PFSK-1 (cell line): ENCODE results near the gene HDAC11.

Experiments
- POLR2AphosphoS5 ChIP-seq: IDR thresholded peaks from 2 replicates; pipeline ENCODE4 v1.6.1; 2012; ENCODE audit warnings: low read depth, mild to moderate bottlenecking, control low read depth, low read length, moderate library complexity
- REST ChIP-seq, 2 experiments: IDR thresholded peaks; 2 replicates each; pipeline versions ENCODE4 v1.6.1 to v1.8.0; 2011 to 2012; ENCODE audit warnings: low read depth in 2 of 2, low read length in 2 of 2, control low read depth in 1 of 2, inconsistent platforms in 1 of 2, mild to moderate bottlenecking in 1 of 2, moderate library complexity in 1 of 2; ENCODE audit not compliant: insufficient read depth in 1 of 2

DNA sequence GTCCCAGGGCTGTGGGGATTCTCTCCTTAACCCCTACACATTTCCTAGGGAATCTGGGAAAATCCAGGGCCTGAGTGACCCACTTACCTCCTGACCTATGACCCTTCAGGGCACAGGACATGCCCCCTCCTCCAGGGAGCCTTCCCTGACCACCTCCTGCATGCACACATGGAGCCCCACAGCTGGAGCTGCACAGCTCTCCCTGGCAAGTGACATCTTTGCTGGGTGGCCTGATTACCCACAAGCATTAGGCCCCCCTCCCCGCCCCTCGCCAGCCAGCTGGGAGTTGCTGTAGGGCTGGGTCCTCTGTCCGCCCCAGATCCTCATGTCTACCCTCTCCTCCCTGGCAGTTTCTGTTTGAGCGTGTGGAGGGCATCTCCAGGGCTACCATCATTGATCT, 21.4 kb downstream of the HDAC11 start:
- TF ChIP-seq REST (IDR thresholded peaks at IDR 0.05; ENCODE audit: insufficient read depth in 1 of 2, low read depth in 2 of 2, low read length in 2 of 2) (no peak), POLR2AphosphoS5 (no peak)
